OCI-M2 (cell line): Measurements from ENCODE around the gene CHD2.
"Not testable (repeated sequence)": the region's sequence is repeated elsewhere in the genome, so short reads cannot be mapped to it uniquely, and the experiment has no call there.

Source experiments
- DNase-seq: peaks from one replicate; lab custom pipeline; 2025; ENCODE audit not compliant: unreplicated experiment; lab: John Stamatoyannopoulos, UW

Gene CHD2

DNA sequence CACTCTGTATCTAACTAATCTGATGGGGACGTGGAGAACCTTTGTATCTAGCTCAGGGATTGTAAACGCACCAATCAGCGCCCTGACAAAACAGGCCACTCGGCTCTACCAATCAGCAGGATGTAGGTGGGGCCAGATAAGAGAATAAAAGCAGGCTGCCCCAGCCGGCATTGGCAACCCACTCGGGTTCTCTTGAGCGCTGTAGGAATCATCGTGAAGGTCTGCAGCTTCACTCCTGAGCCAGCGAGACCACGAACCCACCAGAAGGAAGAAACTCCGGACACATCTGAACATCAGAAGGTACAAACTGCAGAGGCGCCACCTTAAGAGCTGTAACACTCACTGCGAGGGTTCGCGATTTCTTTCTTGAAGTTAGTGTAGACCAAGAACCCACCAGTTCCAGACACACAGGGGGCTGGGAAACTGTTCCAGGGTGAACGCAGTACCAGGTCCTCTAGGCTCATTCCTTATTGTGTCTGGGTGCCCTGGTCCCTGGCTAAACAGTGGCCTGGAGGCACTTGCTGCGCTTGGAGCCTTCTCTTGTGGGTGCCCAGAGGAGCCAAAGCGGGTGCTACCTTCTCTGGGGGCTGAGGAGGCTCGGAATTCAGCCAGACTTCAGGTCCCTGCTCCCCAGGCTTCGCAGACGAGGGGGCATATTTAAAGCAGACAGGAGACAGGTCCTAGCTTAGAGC is 132.5 kb downstream of the CHD2 start:
- not testable (repeated sequence) for DNase-seq

GRCh38 chr15:93033434-93034045 is 133.4 kb downstream of the CHD2 start:
- no peak for DNase-seq

- DNase-seq = no peak
Measured at GRCh38 chr15:93034512-93034911, 134.4 kb downstream of the CHD2 start.

DNA sequence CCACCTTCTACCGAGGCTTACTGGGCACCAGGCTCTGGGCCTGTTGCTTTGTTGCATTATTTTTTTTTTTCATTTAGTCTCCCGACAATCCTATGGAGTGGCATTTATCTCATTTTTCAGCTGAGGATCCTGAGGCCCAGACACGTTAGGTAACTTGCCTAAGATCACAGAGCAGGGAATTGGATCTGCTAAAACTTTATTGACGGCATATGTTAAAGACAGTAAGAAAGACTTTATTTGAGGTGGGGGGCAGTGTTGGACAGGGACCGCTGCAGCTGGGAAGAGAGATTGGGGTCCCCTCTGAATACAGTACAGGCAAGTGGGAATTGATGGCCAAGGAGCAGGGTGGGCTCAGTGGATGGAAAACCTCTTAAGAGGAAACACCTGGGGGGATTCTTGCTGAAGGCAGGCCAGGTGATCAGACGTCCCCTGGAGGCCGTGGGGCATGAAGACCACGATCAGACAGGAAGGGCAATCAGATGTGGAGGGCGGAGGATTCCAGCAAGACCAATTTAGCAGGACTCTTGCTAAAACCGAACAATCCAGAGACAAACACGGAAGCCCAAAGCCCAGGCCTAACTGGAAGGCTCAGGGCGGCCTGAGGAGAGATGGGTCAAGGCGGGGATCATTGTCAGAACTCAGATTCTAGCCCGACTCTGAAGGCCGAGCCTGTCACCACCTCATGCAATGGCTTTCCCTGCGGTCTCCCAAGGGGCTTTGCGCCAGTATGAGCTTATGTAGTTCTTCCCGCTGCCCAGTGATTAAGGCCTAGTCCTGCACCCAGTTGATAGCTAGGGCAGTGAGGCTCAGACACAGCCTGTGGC is 135.2 kb downstream of the CHD2 start:
- DNase-seq = no peak

GRCh38 chr15:93035953-93036810 is 136.1 kb downstream of the CHD2 start:
- DNase-seq = no peak

GRCh38 chr15:93036951-93037819 is 137.1 kb downstream of the CHD2 start:
- no peak for DNase-seq

DNA sequence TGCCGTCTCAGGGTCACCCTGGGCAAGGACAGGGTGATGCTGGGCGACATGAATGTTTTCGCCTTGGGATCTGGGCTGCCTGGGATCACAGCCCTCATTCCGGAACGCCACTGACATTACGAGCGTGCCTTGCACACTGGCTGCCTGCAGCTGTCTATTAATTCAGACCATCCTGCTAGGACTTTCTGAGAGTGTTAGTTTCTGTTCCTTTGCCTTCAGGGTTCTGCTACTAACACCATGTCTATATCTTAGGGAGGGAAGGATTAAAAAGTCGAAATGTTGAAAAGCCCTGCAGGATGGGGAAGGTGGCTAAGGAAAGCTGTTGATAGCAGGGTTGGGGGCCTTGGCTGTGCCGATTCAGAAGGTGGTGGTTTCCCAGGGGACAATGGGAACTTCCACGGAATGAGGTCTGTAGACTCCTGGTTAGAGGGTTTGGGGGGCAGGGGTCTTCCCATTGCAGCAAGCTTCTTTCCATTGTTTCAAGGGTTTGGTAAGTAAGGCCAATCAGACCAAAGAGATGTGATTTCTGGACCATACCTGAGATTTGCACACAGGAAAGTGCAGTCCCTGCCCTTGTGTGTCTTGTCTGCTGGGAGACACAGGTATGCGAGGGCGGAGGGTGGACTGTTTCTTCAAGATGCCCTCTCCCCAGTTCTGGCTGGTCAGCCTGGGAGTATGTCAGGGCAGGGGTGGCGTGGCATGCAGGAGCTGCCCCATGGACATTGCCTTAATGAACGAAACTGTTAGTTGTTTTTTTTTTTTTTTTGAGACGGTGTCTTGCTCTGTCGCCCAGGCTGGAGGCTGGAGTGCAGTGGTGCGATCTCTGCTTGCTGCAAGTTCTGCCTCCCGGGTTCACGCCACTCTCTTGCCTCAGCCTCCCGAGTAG is 137.9 kb downstream of the CHD2 start:
- DNase-seq = no peak

DNA sequence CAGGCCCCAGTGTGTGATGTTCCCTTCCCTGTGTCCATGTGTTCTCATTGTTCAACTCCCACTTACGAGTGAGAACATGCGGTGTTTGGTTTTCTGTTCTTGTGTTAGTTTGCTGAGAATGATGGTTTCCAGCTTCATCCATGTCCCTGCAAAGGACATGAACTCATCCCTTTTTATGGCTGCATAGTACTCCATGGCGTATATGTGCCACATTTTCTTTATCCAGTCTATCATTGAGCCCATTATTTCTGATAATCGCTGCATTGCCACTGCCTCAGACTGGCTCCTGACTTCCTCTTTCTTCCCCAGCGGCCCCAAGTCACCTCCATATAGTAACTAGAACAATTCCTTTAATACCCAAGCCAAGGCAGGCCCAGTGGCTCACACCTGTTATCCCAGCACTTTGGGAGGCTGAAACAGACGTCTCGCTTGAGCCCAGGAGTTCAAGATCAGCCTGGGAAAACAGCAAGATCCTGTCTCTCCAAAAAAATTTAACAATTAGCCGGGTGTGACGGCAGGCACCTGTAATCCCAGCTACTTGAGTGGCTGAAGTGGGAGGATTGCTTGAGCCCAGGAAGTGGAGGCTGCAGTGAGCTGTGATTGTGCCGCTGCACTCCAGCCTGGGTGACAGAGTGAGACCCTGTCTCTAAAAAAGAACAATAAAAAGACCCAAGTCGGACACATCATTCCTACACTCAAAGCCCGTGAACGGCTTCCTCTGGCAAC is 139.6 kb downstream of the CHD2 start:
- not testable (repeated sequence) for DNase-seq

GRCh38 chr15:93040288-93041158 is 140.4 kb downstream of the CHD2 start:
- DNase-seq = no peak

DNA sequence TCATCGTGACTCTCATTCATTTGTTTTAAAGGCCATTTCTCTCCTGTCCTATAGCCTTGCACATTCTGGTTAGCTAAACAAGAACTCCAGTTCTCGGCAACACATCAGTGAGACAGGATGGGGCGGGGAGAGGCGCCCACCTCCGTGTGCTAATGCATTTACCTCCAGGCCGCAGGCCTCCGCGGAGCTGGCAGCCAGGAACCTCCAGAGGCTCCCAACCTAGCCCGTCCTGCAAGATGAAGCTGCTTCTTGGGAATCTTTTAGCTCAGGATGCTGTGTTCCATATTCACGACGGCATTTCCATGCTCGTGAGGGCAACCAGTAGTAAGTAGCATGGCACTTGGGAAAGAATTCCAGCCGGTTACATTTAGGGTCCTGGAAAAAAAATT is 141.0 kb downstream of the CHD2 start:
- no peak for DNase-seq

DNA sequence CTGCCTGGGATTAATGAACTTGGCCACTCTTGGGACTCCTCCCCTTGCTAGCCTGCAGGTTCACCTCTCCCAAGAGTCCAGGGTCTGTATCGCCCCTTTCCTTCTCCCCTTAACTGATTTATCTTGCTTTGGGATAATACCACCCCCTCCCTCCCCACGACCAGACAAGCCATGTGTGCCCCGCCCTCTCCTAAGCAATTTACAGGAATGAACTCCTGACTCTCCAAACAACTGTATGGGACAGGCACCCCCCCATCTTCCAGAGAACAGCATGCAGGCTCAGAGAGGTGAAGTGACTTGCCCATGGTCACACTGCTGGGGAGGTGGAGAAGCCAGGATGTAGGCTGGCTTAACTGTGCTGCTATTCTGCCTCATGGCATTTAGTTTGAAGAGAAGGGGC is 142.1 kb downstream of the CHD2 start:
- no peak for DNase-seq

GRCh38 chr15:93042691-93043378 is 142.7 kb downstream of the CHD2 start:
- no peak for DNase-seq

- no peak for DNase-seq
Measured at GRCh38 chr15:93043621-93044300, 143.6 kb downstream of the CHD2 start.

- no peak for DNase-seq
Measured at GRCh38 chr15:93044301-93045190, 144.4 kb downstream of the CHD2 start.

GRCh38 chr15:93045191-93045785 is 145.2 kb downstream of the CHD2 start:
- no peak for DNase-seq
